ENCODE data around the gene L3MBTL1.

DNA sequence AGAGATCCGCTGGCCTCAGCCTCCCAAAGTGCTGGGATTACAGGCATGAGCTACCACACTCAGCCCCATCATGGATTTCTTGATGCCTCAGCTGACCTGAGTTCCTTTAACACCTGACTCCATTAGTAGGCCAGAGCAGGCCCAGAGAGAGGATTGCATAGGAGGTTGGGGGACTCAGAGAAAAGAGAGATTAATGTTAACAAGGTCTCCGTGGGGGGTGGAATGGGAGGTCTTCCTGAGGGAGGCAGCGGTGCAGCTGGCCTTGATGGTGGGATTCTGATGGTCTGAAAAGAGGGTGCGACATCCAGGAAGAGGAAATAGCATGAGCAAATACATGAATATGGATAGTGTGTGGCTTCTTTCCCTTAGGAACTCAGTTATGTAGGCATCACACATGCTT is 61.2 kb downstream of the L3MBTL1 start:
- TF ChIP-seq, protein P1, sequence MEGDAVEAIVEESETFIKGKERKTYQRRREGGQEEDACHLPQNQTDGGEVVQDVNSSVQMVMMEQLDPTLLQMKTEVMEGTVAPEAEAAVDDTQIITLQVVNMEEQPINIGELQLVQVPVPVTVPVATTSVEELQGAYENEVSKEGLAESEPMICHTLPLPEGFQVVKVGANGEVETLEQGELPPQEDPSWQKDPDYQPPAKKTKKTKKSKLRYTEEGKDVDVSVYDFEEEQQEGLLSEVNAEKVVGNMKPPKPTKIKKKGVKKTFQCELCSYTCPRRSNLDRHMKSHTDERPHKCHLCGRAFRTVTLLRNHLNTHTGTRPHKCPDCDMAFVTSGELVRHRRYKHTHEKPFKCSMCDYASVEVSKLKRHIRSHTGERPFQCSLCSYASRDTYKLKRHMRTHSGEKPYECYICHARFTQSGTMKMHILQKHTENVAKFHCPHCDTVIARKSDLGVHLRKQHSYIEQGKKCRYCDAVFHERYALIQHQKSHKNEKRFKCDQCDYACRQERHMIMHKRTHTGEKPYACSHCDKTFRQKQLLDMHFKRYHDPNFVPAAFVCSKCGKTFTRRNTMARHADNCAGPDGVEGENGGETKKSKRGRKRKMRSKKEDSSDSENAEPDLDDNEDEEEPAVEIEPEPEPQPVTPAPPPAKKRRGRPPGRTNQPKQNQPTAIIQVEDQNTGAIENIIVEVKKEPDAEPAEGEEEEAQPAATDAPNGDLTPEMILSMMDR (IDR thresholded peaks at IDR 0.05): no peak
- TF ChIP-seq ZFX (IDR thresholded peaks at IDR 0.05; ENCODE audit: borderline replicate concordance): no peak

Measured in 22Rv1 (cell line).